Peyer's patch (tissue), 4 donors: ENCODE measurements around the gene PRKAR1B.

Experiments used
- POLR2A ChIP-seq, 2 donors: fragments of 450-650 bp; IDR thresholded peaks; one replicate each; pipeline ENCODE4 v1.5.1; 2017; ENCODE audit warnings: antibody characterized with exemption in 2 of 2, mild to moderate bottlenecking in 2 of 2, moderate library complexity in 2 of 2
- TF ChIP-seq, protein P1 (sequence below), 6 experiments: fragments of 450-650 bp in 4 of 6; fragments of 200-600 bp in 2 of 6; sonication (generic) in 1 of 6; IDR thresholded peaks; one replicate each; pipeline ENCODE4 v1.5.1; 2017 to 2019; ENCODE audit warnings: antibody characterized with exemption in 6 of 6, mild to moderate bottlenecking in 3 of 6, moderate library complexity in 1 of 6

DNA sequence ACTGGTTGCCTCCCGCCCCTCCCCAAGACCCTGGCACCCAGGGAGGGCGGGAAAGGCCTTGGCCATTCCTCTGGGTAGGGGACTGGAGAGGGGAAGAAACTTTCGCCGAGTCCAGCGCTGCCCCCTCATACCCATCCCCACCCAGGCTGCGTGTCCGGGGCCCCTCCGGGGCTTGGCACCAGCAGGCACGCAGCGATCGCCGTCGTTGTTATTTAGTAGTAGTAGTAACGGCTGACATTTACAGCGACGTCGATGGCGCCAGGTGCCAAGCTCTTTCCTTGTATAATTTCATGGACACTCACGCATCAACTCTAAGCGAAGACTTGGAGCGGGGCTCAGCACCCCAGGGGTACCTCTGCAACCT, 204.1 kb downstream of the PRKAR1B start:
- TF ChIP-seq, protein P1, sequence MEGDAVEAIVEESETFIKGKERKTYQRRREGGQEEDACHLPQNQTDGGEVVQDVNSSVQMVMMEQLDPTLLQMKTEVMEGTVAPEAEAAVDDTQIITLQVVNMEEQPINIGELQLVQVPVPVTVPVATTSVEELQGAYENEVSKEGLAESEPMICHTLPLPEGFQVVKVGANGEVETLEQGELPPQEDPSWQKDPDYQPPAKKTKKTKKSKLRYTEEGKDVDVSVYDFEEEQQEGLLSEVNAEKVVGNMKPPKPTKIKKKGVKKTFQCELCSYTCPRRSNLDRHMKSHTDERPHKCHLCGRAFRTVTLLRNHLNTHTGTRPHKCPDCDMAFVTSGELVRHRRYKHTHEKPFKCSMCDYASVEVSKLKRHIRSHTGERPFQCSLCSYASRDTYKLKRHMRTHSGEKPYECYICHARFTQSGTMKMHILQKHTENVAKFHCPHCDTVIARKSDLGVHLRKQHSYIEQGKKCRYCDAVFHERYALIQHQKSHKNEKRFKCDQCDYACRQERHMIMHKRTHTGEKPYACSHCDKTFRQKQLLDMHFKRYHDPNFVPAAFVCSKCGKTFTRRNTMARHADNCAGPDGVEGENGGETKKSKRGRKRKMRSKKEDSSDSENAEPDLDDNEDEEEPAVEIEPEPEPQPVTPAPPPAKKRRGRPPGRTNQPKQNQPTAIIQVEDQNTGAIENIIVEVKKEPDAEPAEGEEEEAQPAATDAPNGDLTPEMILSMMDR (IDR thresholded peaks at IDR 0.05), result no peak
- no peak for TF ChIP-seq POLR2A (IDR thresholded peaks at IDR 0.05)
